ENCODE data around the gene CCDC80.
"Not testable (repeated sequence)": the region's sequence is repeated elsewhere in the genome, so short reads cannot be mapped to it uniquely, and the experiment has no call there.

The CCDC80 gene

GRCh38 chr3:112583105-112583504 lies 57.8 kb downstream of the CCDC80 start:
- DNase-seq: no peak

- DNase-seq: peak; percentile 24
Observed at GRCh38 chr3:112582244-112582874, 58.6 kb downstream of the CCDC80 start.

GRCh38 chr3:112579697-112580096 lies 61.2 kb downstream of the CCDC80 start:
- DNase-seq: no peak

GRCh38 chr3:112579232-112579631 lies 61.7 kb downstream of the CCDC80 start:
- no peak for DNase-seq

GRCh38 chr3:112572701-112573100 lies 68.2 kb downstream of the CCDC80 start:
- no peak for DNase-seq

GRCh38 chr3:112569265-112569664 lies 71.7 kb downstream of the CCDC80 start:
- DNase-seq: no peak

GRCh38 chr3:112568642-112569041 lies 72.3 kb downstream of the CCDC80 start:
- DNase-seq: no peak

GRCh38 chr3:112564940-112565305 lies 76.0 kb downstream of the CCDC80 start:
- no peak for DNase-seq

- DNase-seq: not testable (repeated sequence)
Observed at GRCh38 chr3:112564247-112564939, 76.5 kb downstream of the CCDC80 start.

GRCh38 chr3:112561734-112562529 lies 79.0 kb downstream of the CCDC80 start, which contains the start of the genes ATG3 and SLC35A5:
ATG3 (minus strand) TSS chr3:112561962; CDS start chr3:112561528, 434 bp downstream.
SLC35A5 (plus strand) TSS chr3:112562045; CDS start chr3:112563404, 1,359 bp downstream.
- DNase-seq: peak; percentile 92

- DNase-seq: peak; percentile 70
Observed at GRCh38 chr3:112561484-112561733, 79.5 kb downstream of the CCDC80 start.

- peak; percentile 49 for DNase-seq
Observed at GRCh38 chr3:112560721-112561483, 80.0 kb downstream of the CCDC80 start.

GRCh38 chr3:112560307-112560706 lies 80.6 kb downstream of the CCDC80 start:
- DNase-seq: no peak

- DNase-seq: no peak
Observed at GRCh38 chr3:112557976-112558375, 83.0 kb downstream of the CCDC80 start.

GRCh38 chr3:112555535-112556170 lies 85.3 kb downstream of the CCDC80 start:
- no peak for DNase-seq

GRCh38 chr3:112550859-112551258 lies 90.1 kb downstream of the CCDC80 start:
- DNase-seq: no peak
